Fibroblast of mammary gland (primary cell): Measurements from ENCODE around the gene GRID2.

ENCODE experiments used
- DNase-seq: peaks from one replicate; pipeline ENCODE4 v3.0.0-alpha.2; 2010; ENCODE audit warnings: low read depth
- H3K4me3 ChIP-seq: 2 replicates; pipeline ENCODE4 v1.5.1; 2011; ENCODE audit warnings: low read depth, mild to moderate bottlenecking, low read length, moderate library complexity; ENCODE audit not compliant: control insufficient read depth
- TF ChIP-seq, protein P1 (sequence below): conservative IDR thresholded peaks from 2 replicates; pipeline ENCODE4 v1.5.1; 2011; ENCODE audit warnings: low read depth, low read length, inconsistent platforms; ENCODE audit not compliant: control insufficient read depth, insufficient read depth

The GRID2 gene

DNA sequence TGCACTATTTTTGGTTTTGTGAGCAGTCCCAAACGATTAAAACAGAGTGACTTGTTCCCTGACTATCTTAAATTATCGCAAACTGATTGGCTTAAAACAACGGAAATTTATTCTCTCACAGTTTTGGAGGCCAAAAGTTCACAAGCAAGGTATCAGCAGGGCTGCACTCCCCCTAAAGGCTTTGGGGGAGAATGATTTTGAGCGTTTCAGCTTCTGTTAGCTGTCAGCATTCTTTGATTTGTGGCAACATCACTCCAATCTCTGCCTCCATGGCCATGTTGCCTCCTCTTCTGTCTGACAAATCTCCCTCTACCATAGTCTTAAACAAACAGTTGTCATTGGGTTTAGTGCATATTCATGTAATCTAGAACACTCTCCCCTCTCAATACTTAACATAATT is 1065.2 kb downstream of the GRID2 start:
- no peak overlapping the region for H3K4me3 ChIP-seq
- TF ChIP-seq, protein P1, sequence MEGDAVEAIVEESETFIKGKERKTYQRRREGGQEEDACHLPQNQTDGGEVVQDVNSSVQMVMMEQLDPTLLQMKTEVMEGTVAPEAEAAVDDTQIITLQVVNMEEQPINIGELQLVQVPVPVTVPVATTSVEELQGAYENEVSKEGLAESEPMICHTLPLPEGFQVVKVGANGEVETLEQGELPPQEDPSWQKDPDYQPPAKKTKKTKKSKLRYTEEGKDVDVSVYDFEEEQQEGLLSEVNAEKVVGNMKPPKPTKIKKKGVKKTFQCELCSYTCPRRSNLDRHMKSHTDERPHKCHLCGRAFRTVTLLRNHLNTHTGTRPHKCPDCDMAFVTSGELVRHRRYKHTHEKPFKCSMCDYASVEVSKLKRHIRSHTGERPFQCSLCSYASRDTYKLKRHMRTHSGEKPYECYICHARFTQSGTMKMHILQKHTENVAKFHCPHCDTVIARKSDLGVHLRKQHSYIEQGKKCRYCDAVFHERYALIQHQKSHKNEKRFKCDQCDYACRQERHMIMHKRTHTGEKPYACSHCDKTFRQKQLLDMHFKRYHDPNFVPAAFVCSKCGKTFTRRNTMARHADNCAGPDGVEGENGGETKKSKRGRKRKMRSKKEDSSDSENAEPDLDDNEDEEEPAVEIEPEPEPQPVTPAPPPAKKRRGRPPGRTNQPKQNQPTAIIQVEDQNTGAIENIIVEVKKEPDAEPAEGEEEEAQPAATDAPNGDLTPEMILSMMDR: no peak
- DNase-seq: no peak

DNA sequence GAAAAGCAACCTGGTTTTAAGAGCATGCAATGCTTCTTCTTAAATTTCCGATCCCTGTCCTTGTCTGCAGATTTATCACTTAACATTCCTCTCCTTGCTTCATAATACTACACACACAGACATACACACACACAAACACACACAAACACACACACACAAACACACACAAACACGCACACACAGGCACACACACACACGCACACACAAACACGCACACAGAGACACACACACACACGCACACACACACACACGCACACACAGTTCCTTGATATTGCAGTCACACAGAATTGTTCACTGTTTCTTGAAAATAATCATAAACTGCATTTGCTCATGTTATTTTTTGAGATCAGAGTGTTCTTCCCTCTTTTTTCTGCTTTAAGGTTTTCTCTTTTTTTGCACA is 1066.5 kb downstream of the GRID2 start:
- no peak overlapping the region for H3K4me3 ChIP-seq
- DNase-seq: no peak
- TF ChIP-seq, protein P1: no peak

DNA sequence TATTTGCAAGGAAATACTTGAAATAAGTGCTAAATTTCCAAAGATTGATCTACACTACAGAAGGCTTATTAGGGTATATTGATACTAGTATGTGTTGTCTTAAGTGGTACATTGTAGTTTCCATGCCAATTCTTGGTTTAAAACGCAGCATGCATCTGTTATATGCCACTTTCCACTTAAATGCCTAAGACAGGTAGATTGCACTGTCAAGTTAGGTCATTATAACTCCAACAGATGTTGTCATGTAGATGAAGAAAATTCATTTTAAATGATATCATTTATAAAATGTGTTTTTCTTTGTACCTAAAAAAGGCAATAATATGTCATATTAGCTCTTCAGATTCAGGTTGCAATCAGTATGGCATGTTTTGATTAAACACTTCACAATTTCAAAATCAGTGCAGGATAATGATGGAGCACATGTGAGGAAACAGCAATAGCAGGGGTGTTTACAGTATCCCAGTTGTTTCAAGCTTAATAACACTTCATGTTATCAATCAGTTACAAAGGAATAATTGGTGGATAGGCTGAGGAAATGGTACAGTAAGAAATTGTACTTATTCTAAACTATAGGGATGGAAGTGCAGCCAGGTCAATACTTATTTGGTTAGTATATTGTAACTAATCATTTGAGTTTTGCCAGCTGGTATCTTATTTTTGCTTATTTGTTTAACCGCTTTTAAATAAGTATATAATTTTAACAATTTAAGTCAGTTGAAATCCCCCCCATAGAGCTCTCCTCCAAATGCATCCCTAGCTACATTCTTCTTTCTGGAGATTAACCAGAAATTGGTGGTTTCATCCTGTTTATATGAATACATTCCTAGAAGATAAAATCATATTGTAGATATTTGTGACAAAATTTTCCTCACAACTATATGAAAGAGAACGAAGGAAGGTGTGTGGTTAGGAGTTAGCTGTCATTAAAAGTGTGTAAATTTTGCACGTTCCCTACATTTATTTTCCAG is 1070.4 kb downstream of the GRID2 start:
- DNase-seq: no peak

DNA sequence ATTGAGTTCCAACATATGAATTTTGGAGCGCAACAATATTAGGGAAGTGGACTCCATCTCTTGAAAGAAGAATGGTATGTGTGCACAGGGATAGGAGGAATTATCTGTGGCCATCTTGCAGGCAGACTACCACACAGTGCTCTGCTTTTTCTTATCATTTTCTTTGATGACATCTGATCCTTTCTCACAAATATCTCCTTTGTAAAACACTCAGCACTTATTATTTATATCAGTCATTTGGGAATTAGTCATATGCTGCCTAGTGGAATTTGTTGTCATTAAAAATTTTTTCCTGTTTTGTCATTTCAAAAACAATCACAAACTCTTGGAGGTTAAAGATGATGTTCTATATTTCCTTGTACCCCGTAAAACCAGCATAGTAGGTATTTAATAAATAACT is 1080.5 kb downstream of the GRID2 start:
- TF ChIP-seq, protein P1: no peak
- no peak for DNase-seq
- no peak overlapping the region for H3K4me3 ChIP-seq

More for the DNA sequence above, 1070.4 kb downstream of the GRID2 start:
- TF ChIP-seq, protein P1: no peak
- H3K4me3 ChIP-seq: no peak overlapping the region

DNA sequence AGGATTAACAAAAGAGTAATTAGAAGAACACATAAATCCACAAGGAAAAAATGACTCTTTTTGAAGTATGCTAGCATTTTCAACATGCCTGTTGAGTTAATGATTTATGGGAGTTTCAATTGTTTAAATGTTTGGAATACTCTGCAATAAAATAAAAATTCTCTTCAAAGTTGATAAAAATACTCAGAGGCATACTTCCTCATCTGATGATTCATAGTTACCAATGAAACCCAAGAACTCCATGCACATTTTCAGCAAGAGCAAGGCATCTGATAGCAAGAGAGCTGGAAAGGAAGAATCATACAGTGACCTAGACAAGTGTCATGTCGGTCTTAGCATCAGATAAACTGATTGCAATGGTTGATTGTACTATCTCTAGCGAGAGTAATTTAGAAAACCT is 1081.1 kb downstream of the GRID2 start:
- H3K4me3 ChIP-seq: no peak overlapping the region
- no peak for DNase-seq
- TF ChIP-seq, protein P1: no peak

DNA sequence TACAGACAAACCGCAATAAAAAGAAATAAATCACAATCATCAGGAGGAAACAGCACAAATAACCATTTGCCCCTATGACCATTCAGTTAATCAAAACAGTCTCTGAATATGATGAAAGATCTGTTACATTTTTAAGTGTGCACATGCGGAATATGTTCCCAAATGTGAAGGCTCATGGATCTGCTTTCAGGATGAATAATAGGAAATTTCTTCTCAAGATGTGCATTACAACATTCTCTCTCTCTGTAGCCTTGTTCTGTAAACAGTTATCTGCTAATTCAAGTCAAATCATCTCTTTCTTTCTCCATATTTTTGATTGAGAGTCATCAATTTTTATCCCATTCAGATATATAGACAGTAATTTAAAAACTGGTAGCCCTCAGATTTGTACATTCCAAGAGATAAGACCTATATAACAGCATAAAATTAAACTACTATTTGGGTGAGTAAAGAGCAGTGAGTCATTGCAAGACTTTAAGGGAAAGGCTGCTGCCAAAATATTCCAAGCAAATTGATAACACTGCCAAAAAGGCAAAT is 1090.8 kb downstream of the GRID2 start:
- no peak overlapping the region for H3K4me3 ChIP-seq
- DNase-seq: peak; percentile 45
- TF ChIP-seq, protein P1: no peak

DNA sequence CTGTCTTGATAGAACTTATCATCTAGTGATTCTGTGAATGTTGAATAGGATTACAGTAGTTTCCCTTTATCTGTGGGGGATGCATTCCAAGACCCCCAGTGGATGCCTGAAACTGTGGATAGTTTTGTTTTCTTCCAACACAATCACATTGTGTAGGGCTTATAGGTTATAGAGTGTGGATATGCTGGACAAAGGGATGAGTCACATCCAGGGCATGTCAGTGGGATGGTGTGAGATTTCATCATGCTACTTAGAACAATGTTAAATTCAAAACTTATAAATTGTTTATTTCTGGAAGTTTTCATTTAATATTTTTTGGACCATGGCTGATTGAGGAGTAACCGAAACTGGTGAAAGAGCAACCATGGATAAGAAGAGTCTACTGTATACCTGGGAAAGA is 1092.5 kb downstream of the GRID2 start:
- DNase-seq: peak; percentile 51
- H3K4me3 ChIP-seq: no peak overlapping the region
- TF ChIP-seq, protein P1: no peak
